SK-N-MC (cell line): Measurements from ENCODE around the gene FBXO40.

Source experiments
- EZH2 ChIP-seq: fragments of 200-600 bp; sonication (generic); IDR thresholded peaks from one replicate; pipeline ENCODE4 v1.6.1; 2017; ENCODE audit warnings: antibody characterized with exemption
- POLR2AphosphoS5 ChIP-seq: IDR thresholded peaks from 2 replicates; pipeline ENCODE4 v1.6.1; 2012; ENCODE audit warnings: mild to moderate bottlenecking, low read depth, low read length, borderline replicate concordance

- TF ChIP-seq EZH2 (no peak), POLR2AphosphoS5 (no peak)
These were observed 26.5 kb downstream of the FBXO40 start for GRCh38 chr3:121619691-121620090.
